GM18951 (cell line): ENCODE results near the gene TBL1X.

ENCODE experiments used
- POLR2A ChIP-seq: IDR thresholded peaks from 4 replicates; pipeline ENCODE4 v1.6.1; 2011; ENCODE audit warnings: mild to moderate bottlenecking; ENCODE audit not compliant: insufficient read length, insufficient read depth; ENCODE audit errors: extremely low read depth
- in situ Hi-C: fragments of 300-500 bp; cut with MboI; formaldehyde crosslinking; loops from one replicate; pipeline ENCODE4 v1.12.0; 2022; ENCODE audit warnings: low sequenced_read_pairs, mixed read lengths, inconsistent platforms; ENCODE audit not compliant: unreplicated experiment

Gene TBL1X

GRCh38 chrX:9627922-9628321 lies 163.1 kb downstream of the TBL1X start:
- TF ChIP-seq POLR2A = no peak
- in situ Hi-C loops = no loop called here

DNA sequence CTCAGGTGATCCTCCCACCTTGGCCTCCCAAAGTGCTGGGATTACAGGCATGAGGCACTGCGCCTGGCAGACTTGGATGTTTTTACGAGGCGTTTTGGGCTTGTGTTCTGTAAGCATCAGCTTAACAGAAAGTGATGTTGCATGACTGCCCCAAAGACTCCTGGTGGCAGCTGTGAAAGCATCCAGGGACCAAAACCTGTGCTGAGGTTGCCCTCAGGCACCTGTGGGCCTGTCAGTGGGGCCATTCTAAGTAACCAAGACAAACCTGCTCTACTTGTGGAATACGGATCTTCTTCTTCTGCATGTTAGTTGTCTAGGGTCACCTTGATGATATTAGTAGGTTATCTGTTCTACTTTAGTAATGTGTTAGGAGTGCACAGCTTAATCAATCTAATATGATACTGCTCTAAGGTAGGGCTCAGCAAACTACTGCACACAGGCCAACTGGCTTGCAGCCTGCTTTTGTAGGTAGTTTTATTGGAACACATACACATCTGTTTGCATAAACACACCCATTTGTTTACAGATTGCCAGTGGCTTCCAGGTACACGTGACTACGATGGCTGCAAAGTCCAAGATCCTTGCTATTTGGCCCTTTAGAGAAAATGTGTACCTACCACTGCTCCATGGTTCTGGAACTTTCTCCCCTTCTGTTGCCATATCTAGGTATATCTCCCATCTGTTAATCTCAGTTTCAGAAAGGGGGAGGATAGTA lies 164.1 kb downstream of the TBL1X start:
- TF ChIP-seq POLR2A = no peak
- in situ Hi-C loops = no loop called here

DNA sequence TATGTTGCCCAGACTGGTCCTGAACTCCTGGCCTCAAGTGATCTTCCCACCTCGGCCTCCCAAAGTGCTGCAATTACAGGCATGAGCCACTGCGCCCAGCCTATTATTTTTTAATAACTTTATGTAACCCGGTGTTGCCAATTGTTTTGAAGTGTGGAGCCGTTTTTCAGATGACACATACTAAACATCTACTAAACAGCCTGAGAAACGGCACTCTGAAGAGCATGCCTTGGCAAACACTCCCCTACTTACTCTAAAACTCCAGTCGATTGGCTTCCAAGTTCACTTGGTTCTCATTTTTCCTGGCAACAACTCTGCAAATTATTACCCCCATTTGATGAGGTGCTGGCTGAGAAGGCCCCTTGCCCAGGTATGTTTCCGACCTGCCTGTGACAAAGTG lies 169.7 kb downstream of the TBL1X start:
- in situ Hi-C loops = no loop called here
- TF ChIP-seq POLR2A = no peak

- TF ChIP-seq POLR2A = no peak
- in situ Hi-C loops = no loop called here
Observed at GRCh38 chrX:9635368-9635767, 170.5 kb downstream of the TBL1X start.

DNA sequence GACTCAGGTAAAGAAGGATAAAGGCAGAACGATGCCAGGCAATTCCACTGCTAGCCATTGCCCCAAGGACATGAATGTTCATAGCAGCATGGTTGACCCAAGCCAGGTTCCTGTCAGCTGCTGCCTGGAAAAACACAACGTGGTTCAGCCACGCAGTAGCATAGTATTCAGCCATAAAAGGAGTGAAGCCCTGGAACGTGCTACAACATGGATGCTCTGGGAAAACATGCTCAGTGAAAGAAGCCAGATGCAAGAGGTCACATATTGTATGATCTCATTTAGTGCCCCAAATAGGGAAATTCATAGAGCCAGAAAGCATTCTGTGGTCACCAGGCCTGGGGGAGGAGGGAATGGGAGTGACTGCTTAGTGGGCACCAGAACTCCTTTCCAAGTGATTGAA lies 170.9 kb downstream of the TBL1X start:
- no peak for TF ChIP-seq POLR2A
- in situ Hi-C loops = no loop called here

- in situ Hi-C loops = no loop called here
- TF ChIP-seq POLR2A = no peak
Observed at GRCh38 chrX:9638871-9639270, 174.0 kb downstream of the TBL1X start.

DNA sequence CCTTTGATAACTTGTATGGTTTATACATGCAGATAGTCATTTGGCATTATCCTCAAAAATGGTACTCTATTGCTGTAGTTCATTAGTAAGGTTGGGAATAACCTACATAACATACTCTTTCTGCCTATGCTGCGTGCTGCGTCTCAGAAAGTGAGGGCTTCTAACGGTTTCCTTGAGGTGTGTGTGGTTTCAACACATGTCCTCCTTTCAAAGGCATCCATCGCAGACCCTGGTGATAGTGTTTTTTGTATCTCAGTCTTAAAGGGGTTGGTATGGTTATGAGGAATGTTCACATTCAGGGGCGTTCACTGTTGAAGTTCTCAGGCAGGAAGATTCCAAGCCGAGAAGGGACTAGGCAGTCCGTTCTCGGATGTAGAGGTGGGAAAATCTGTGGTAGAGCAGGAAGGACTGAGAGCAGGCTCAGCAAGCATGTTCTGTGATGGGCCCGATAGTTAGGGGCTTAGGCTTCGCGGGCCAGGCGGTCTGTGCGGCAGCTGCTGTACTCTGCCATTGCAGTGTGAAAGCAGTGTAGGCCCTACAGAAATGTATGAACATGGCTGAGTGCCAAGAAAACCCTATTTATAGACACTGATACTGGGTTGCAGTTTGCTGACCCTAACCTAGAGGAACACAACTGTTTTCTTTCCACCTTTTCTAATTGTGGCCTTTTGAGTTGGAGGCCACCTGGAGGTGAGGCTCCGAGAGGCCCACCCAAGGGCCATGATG lies 177.6 kb downstream of the TBL1X start:
- TF ChIP-seq POLR2A = no peak
- in situ Hi-C loops = no loop called here

GRCh38 chrX:9643807-9644206 lies 178.9 kb downstream of the TBL1X start:
- in situ Hi-C loops = no loop called here
- TF ChIP-seq POLR2A = no peak

DNA sequence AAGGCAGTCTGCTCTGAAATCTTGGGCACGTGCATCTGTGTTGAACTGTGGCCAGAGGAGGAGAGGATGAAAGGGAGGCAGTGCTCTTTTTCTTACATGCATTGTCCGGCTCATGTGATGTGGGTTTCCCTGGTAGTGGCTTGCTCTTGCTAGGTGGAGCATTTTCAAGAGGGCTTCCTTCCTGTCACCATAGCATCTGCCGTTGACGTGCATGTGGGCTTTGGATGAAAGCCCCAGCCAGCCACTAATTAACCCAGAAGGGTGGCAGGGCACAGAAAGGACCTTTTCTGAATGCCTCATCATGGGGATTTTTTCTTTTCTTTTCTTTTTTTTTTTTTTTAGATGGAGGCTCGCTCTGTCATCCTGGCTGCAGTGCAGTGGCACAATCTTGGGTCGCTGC lies 179.5 kb downstream of the TBL1X start:
- no peak for TF ChIP-seq POLR2A
- in situ Hi-C loops = no loop called here

DNA sequence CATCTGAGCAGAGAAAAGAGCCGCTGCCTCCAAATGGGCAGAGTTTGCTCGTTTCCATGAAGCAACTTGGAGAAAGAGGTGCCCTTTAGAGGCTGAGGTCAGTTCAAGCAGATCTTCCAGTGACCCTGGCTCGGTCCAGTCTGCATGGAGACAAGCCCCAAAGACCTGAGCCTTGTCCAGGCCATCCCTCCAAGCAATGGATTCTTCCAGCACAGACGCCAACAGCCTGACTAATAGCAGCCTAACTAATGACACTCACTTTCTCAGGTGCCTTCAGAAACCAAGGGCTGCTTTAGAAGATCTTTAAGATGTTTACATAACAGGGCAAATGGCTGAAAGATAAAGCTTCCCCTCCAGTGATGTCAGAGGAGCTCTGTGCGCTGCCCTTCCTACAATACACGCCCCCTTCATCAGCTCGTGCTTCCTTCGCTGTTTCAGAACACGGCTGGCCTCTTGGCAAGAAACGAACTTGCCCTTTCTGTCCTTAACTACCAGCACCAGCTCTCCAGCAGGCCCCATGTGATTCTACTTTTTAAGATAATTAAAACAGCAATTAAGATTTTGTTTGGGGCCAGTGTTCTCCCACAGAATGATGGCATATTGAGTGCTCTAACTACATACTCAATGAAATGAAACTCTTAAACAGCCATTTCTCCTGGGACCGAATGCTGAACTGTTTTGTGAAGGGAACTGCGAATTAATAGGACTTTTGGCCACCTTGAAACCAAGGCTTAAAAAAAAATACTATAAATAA lies 181.8 kb downstream of the TBL1X start:
- in situ Hi-C loops = no loop called here
- no peak for TF ChIP-seq POLR2A

DNA sequence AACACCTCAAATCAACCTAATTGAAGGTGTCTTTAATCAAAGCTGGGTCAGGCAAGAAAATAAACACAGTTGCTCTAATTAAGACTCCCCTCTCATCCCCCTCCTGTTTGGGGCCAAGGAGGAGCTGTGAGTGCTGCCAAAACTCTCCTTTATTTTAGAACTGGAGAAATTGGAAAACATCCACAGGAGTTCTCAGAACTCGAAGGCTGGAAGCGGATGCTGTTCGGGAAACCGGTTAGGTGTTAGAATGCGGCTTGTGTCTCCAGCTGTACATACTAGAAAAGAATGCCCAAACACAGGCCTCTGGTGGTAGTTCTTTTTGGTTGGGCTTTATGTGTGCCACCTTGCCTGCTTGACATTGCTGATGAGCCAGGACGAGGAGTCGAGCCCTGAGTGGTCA lies 182.6 kb downstream of the TBL1X start:
- TF ChIP-seq POLR2A = no peak
- in situ Hi-C loops = no loop called here

GRCh38 chrX:9650091-9650490 lies 185.2 kb downstream of the TBL1X start:
- no peak for TF ChIP-seq POLR2A
- in situ Hi-C loops = no loop called here

DNA sequence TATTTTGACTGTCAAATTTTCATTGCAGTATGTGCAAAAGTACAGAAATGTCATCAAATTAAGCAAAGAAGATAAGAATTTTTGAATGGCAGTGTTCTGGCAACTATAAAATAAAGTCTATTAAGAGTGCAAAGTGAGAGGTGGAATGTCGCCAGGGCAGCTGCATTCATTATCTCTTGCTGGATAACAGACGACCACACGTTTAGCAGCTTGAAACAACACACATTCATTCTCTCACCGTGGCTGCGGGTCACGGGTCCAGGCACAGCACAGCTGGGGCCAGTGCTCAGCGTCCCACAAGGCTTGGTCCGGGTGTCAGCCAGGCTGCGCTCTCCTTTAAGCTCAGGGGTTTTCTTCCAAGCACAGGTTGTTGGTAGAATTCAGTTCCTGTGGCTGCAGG lies 186.9 kb downstream of the TBL1X start:
- TF ChIP-seq POLR2A = no peak
- in situ Hi-C loops = no loop called here
